ENCODE results near the gene NOP9.

DNA sequence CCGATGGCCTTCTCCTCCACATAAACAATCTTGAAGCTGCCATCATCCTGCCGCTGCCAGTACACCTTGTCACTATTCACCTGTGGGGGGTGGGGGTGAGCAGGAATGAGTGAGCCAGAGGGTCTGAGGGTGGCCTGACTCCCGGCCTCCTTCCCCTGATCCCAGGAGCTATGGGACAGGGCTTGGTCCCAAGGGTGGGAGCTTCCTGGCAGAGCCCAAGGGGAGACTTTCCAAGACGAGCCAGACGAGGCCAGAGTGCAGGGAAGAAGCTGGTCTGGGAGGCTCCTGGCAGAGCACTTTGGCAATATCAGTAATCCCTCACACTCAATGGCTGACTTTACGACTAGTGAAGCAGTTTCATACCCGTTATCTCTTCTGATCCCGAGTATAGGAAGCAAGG is 44.2 kb upstream of the NOP9 start:
- TF ChIP-seq POLR2A (conservative IDR thresholded peaks at IDR 0.05) (no peak), KDM1A (IDR thresholded peaks at IDR 0.05) (no peak), ZNF140 (CRISPR knock-in tag; IDR thresholded peaks at IDR 0.05) (no peak), SOX6 (IDR thresholded peaks at IDR 0.05) (no peak), ASH1L (IDR thresholded peaks at IDR 0.05; ENCODE audit: borderline replicate concordance, low read depth, partially characterized antibody) (no peak), BCOR (IDR thresholded peaks at IDR 0.05) (no peak)
- TF ChIP-seq, protein P1, sequence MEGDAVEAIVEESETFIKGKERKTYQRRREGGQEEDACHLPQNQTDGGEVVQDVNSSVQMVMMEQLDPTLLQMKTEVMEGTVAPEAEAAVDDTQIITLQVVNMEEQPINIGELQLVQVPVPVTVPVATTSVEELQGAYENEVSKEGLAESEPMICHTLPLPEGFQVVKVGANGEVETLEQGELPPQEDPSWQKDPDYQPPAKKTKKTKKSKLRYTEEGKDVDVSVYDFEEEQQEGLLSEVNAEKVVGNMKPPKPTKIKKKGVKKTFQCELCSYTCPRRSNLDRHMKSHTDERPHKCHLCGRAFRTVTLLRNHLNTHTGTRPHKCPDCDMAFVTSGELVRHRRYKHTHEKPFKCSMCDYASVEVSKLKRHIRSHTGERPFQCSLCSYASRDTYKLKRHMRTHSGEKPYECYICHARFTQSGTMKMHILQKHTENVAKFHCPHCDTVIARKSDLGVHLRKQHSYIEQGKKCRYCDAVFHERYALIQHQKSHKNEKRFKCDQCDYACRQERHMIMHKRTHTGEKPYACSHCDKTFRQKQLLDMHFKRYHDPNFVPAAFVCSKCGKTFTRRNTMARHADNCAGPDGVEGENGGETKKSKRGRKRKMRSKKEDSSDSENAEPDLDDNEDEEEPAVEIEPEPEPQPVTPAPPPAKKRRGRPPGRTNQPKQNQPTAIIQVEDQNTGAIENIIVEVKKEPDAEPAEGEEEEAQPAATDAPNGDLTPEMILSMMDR (IDR thresholded peaks at IDR 0.05 in 2 of 3, conservative IDR thresholded peaks at IDR 0.05 in 1 of 3; ENCODE audit: insufficient read depth in 2 of 3, low read depth in 1 of 3, low read length in 3 of 3) = no peak
- TF ChIP-seq, protein P2, sequence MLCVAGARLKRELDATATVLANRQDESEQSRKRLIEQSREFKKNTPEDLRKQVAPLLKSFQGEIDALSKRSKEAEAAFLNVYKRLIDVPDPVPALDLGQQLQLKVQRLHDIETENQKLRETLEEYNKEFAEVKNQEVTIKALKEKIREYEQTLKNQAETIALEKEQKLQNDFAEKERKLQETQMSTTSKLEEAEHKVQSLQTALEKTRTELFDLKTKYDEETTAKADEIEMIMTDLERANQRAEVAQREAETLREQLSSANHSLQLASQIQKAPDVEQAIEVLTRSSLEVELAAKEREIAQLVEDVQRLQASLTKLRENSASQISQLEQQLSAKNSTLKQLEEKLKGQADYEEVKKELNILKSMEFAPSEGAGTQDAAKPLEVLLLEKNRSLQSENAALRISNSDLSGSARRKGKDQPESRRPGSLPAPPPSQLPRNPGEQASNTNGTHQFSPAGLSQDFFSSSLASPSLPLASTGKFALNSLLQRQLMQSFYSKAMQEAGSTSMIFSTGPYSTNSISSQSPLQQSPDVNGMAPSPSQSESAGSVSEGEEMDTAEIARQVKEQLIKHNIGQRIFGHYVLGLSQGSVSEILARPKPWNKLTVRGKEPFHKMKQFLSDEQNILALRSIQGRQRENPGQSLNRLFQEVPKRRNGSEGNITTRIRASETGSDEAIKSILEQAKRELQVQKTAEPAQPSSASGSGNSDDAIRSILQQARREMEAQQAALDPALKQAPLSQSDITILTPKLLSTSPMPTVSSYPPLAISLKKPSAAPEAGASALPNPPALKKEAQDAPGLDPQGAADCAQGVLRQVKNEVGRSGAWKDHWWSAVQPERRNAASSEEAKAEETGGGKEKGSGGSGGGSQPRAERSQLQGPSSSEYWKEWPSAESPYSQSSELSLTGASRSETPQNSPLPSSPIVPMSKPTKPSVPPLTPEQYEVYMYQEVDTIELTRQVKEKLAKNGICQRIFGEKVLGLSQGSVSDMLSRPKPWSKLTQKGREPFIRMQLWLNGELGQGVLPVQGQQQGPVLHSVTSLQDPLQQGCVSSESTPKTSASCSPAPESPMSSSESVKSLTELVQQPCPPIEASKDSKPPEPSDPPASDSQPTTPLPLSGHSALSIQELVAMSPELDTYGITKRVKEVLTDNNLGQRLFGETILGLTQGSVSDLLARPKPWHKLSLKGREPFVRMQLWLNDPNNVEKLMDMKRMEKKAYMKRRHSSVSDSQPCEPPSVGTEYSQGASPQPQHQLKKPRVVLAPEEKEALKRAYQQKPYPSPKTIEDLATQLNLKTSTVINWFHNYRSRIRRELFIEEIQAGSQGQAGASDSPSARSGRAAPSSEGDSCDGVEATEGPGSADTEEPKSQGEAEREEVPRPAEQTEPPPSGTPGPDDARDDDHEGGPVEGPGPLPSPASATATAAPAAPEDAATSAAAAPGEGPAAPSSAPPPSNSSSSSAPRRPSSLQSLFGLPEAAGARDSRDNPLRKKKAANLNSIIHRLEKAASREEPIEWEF (CRISPR knock-in tag; IDR thresholded peaks at IDR 0.05) = no peak
